Upper lobe of left lung (tissue), 6 donors: Measurements from ENCODE around the gene TMEM8B. TPM values are rescaled to one million over a fixed set of nuclear protein-coding genes. Genes with fewer than 3 reads are reported as not detected.

ENCODE experiments used
- ATAC-seq, 2 donors: fragments of 200-7000 bp; cut with Tn5 transposase; one replicate each; pipeline ENCODE4 v1.9.1; 2022; ENCODE audit warnings: mild to moderate bottlenecking in 2 of 2, moderate library complexity in 2 of 2; ENCODE audit not compliant: low FRiP score in 2 of 2
- DNase-seq, 2 donors: peaks; one replicate each; pipeline ENCODE4 v3.0.0-alpha.2; 2019 to 2020
- H3K27ac ChIP-seq, 4 donors: fragments of 200-600 bp; sonication (generic); one replicate each; pipeline ENCODE4 v1.5.1; 2016 to 2019
- H3K27me3 ChIP-seq, 4 donors: fragments of 200-600 bp; sonication (generic); one replicate each; pipeline ENCODE4 v1.5.1; 2017 to 2019
- H3K36me3 ChIP-seq, 4 donors: fragments of 200-600 bp; sonication (generic); one replicate each; pipeline ENCODE4 v1.5.1; 2016 to 2019
- H3K4me1 ChIP-seq, 4 donors: fragments of 200-600 bp; sonication (generic); one replicate each; pipeline ENCODE4 v1.5.1; 2018 to 2019
- H3K4me3 ChIP-seq, 4 donors: fragments of 200-600 bp; sonication (generic); one replicate each; pipeline ENCODE4 v1.5.1; 2017 to 2019; ENCODE audit warnings: mild to moderate bottlenecking in 2 of 4, moderate library complexity in 1 of 4
- H3K9me3 ChIP-seq, 4 donors: fragments of 200-600 bp; sonication (generic); one replicate each; pipeline ENCODE4 v1.5.1; 2018 to 2019
- CTCF ChIP-seq, 6 experiments: fragments of 450-650 bp in 4 of 6; fragments of 200-600 bp in 2 of 6; sonication (generic) in 2 of 6; IDR thresholded peaks; one replicate each; pipeline ENCODE4 v1.5.1; 2016 to 2019; ENCODE audit warnings: antibody characterized with exemption in 6 of 6
- EP300 ChIP-seq, 4 donors: sonication (generic); formaldehyde crosslinking; IDR thresholded peaks; one replicate each; pipeline ENCODE4 v1.5.1; 2017; ENCODE audit warnings: antibody characterized with exemption in 4 of 4, control low read depth in 2 of 4
- POLR2A ChIP-seq, 4 donors: fragments of 450-650 bp; IDR thresholded peaks; one replicate each; pipeline ENCODE4 v1.5.1; 2016 to 2017; ENCODE audit warnings: antibody characterized with exemption in 4 of 4, mild to moderate bottlenecking in 2 of 4
- POLR2AphosphoS5 ChIP-seq, 2 donors: sonication (generic); formaldehyde crosslinking; IDR thresholded peaks; one replicate each; pipeline ENCODE4 v1.5.1; 2017; ENCODE audit warnings: antibody characterized with exemption in 2 of 2
- WGBS, 2 donors: methylation state at CpG; one replicate each; pipeline ENCODE4 v1.1.5; 2017 to 2018; 5-methylcytosine and 5-hydroxymethylcytosine counted together
- total RNA-seq, 6 donors: library from RNA; depleted of rRNA in 4 of 6; stranded (reverse); fragments of >200 nt in 4 of 6; gene quantifications; one replicate each; pipeline versions ENCODE4 v1.1.0 to v1.2.1, GENCODE V29; 2016 to 2021
- donor health status: DM: no; HTN: no; CAD: no; lungs with moderate emphysema.
- donor health status: DM: no; HTN: yes; CAD: no; lungs with severe emphysema.

TMEM8B gene
- total RNA-seq, 6 donors from 2014 or later = 6.5 to 21.0 (median 10.0) TPM

- no peak overlapping the region for H3K4me3 ChIP-seq
- DNase-seq (no peak), ATAC-seq (no peak)
- TF ChIP-seq CTCF (IDR thresholded peaks at IDR 0.05) (no peak), EP300 (IDR thresholded peaks at IDR 0.05) (no peak), POLR2A (IDR thresholded peaks at IDR 0.05) (no peak)
- WGBS, 2 donors = 32 to 36% methylated on average over 4 of the region's 4 CpGs
- H3K27me3 ChIP-seq = no peaks in the 10 kb centered on the region
- H3K9me3 ChIP-seq = no peaks in the 10 kb centered on the region
- peaks cover 23 to 32% (median 28%) of the 10 kb centered on the region in 4 donors for H3K4me1 ChIP-seq
- H3K36me3 ChIP-seq = peaks cover 0 to 5% (median 0%) of the 10 kb centered on the region in 4 donors
- no peak overlapping the region for H3K27ac ChIP-seq
Measured at GRCh38 chr9:35790025-35790384, 39.0 kb upstream of the TMEM8B start.

GRCh38 chr9:35790385-35791296 lies 38.4 kb upstream of the TMEM8B start:
- ATAC-seq (peak; percentile 88 to 92), DNase-seq (peak; percentile 64 to 76)
- H3K36me3 ChIP-seq = peaks cover 0 to 3% (median 0%) of the 10 kb centered on the region in 4 donors
- H3K4me3 ChIP-seq = peak overlapping the region in 3 of 4 donors; percentile 44 to 57 (median 49)
- TF ChIP-seq POLR2AphosphoS5 (IDR thresholded peaks at IDR 0.05) (peak in 1 of 2 donors; percentile 26), CTCF (IDR thresholded peaks at IDR 0.05) (peak; percentile 73 to 89 (median 84)), POLR2A (IDR thresholded peaks at IDR 0.05) (no peak), EP300 (IDR thresholded peaks at IDR 0.05) (no peak)
- H3K27ac ChIP-seq = peak overlapping the region; percentile 59 to 88 (median 82)
- no peaks in the 10 kb centered on the region for H3K9me3 ChIP-seq
- H3K27me3 ChIP-seq = no peaks in the 10 kb centered on the region
- WGBS, 2 donors = 47 to 54% methylated on average over 31 to 37 of the region's 37 CpGs
- peaks cover 23 to 32% (median 28%) of the 10 kb centered on the region in 4 donors for H3K4me1 ChIP-seq

GRCh38 chr9:35791297-35791921 lies 37.6 kb upstream of the TMEM8B start, which contains the start of gene NPR2:
Gene NPR2, plus strand, starts transcription at chr9:35791591. Its CDS starts 818 bp downstream, at chr9:35792409.
- Histone ChIP-seq H3K4me1 (peaks cover 23 to 32% (median 28%) of the 10 kb centered on the region in 4 donors), H3K9me3 (no peaks in the 10 kb centered on the region), H3K27ac (peak within 1 kb of the TSS; percentile 59 to 88 (median 82)), H3K4me3 (peak within 1 kb of the TSS in 3 of 4 donors; percentile 44 to 57 (median 49)), H3K36me3 (no peaks in the 10 kb centered on the region), H3K27me3 (no peaks in the 10 kb centered on the region)
- ATAC-seq (peak in 1 of 2 donors; percentile 82), DNase-seq (peak in 1 of 2 donors; percentile 90)
- 35 to 56% methylated on average over 5 to 16 of the region's 64 CpGs for WGBS, 2 donors
- no peak for TF ChIP-seq EP300 (IDR thresholded peaks at IDR 0.05)
- TF ChIP-seq POLR2AphosphoS5 (IDR thresholded peaks at IDR 0.05) = no peak
- TF ChIP-seq CTCF (IDR thresholded peaks at IDR 0.05) = no peak
- TF ChIP-seq POLR2A (IDR thresholded peaks at IDR 0.05) = no peak

GRCh38 chr9:35792024-35792813 lies 36.8 kb upstream of the TMEM8B start:
- 82 to 88% methylated on average over 19 to 34 of the region's 34 CpGs for WGBS, 2 donors
- DNase-seq (peak in 1 of 2 donors; percentile 82), ATAC-seq (no peak)
- no peaks in the 10 kb centered on the region for H3K9me3 ChIP-seq
- peak overlapping the region; percentile 59 to 88 (median 82) for H3K27ac ChIP-seq
- H3K36me3 ChIP-seq = no peaks in the 10 kb centered on the region
- H3K4me1 ChIP-seq = peaks cover 23 to 32% (median 28%) of the 10 kb centered on the region in 4 donors
- TF ChIP-seq POLR2AphosphoS5 (IDR thresholded peaks at IDR 0.05) = no peak
- TF ChIP-seq POLR2A (IDR thresholded peaks at IDR 0.05) = no peak
- TF ChIP-seq CTCF (IDR thresholded peaks at IDR 0.05) = no peak
- TF ChIP-seq EP300 (IDR thresholded peaks at IDR 0.05) = no peak
- peak overlapping the region in 3 of 4 donors; percentile 44 to 57 (median 49) for H3K4me3 ChIP-seq
- H3K27me3 ChIP-seq = no peaks in the 10 kb centered on the region
